GM23248 (cell line): ENCODE data around the gene NBEA.

Experiments
- EZH2 ChIP-seq: fragments of 200-600 bp; sonication (generic); IDR thresholded peaks from 2 replicates; pipeline ENCODE4 v1.6.1; 2018; ENCODE audit warnings: antibody characterized with exemption, mild to moderate bottlenecking; ENCODE audit not compliant: insufficient read depth, poor library complexity, severe bottlenecking
- EZH2phosphoT487 ChIP-seq: fragments of 200-600 bp; sonication (generic); IDR thresholded peaks from 2 replicates; pipeline ENCODE4 v1.6.1; 2018; ENCODE audit warnings: antibody characterized with exemption, moderate library complexity, mild to moderate bottlenecking, low read depth; ENCODE audit not compliant: insufficient read depth

GRCh38 chr13:35596321-35597030, 654.4 kb downstream of the NBEA start:
- TF ChIP-seq EZH2phosphoT487: no peak
- no peak for TF ChIP-seq EZH2
